ENCODE results near the gene EEF1AKMT3.

Gene EEF1AKMT3

GRCh38 chr12:57751788-57752667 is 20.4 kb upstream of the EEF1AKMT3 start, which contains the start of gene CDK4:
Gene CDK4 (minus strand): TSS chr12:57752310. CDS start chr12:57751717, 593 bp downstream.
- TF ChIP-seq EZH2phosphoT487 (IDR thresholded peaks at IDR 0.05; ENCODE audit: low read length) (no peak), EZH2 (optimal IDR thresholded peaks at IDR 0.05; ENCODE audit: low read depth, low read length) (no peak), CTCF (IDR thresholded peaks at IDR 0.05; ENCODE audit: low read length) (no peak)
- peak within 1 kb of the TSS; percentile 52 for H3K27ac ChIP-seq (ENCODE audit: low read length)
- H3K9me3 ChIP-seq (replicated peaks; ENCODE audit: insufficient read depth, low read length): no peaks in the 10 kb centered on the region
- peak; percentile 99 for DNase-seq
- H3K4me3 ChIP-seq (ENCODE audit: low read length): peak within 1 kb of the TSS; percentile 72
- no peaks in the 10 kb centered on the region for H3K27me3 ChIP-seq (replicated peaks; ENCODE audit: insufficient read depth, low read length)
- peaks cover 31% of the 10 kb centered on the region for H3K4me1 ChIP-seq (ENCODE audit: low read length)
- H3F3A ChIP-seq (ENCODE audit: insufficient read depth, low read length): peaks cover 34% of the 10 kb centered on the region
- H4K20me1 ChIP-seq (ENCODE audit: insufficient read depth, low read length): no peaks in the 10 kb centered on the region
- H3K79me2 ChIP-seq (ENCODE audit: low read length): peaks cover 40% of the 10 kb centered on the region
- peak within 1 kb of the TSS; percentile 94 for H3K4me2 ChIP-seq (ENCODE audit: low read depth, low read length)
- peaks cover 6% of the 10 kb centered on the region; the same call in 1 of the 2 replicates for H3K36me3 ChIP-seq (replicated peaks; ENCODE audit: insufficient read depth, low read length)
- H2AFZ ChIP-seq (ENCODE audit: low read length): peak within 1 kb of the TSS; percentile 66
- no peaks in the 10 kb centered on the region for H3K9me2 ChIP-seq (replicated peaks; ENCODE audit: insufficient read depth, low read length)
- peak within 1 kb of the TSS; percentile 88 for H3K9ac ChIP-seq (ENCODE audit: low read length)

- peak overlapping the region; percentile 46; the same call in 1 of the 2 replicates for H3K9ac ChIP-seq (ENCODE audit: low read length)
These were observed 19.8 kb upstream of the EEF1AKMT3 start for GRCh38 chr12:57752668-57753000.

GRCh38 chr12:57753756-57754337 is 18.6 kb upstream of the EEF1AKMT3 start:
- Histone ChIP-seq H4K20me1 (ENCODE audit: insufficient read depth, low read length) (no peaks in the 10 kb centered on the region), H3K9ac (ENCODE audit: low read length) (no peak overlapping the region), H3K36me3 (replicated peaks; ENCODE audit: insufficient read depth, low read length) (peaks cover 4% of the 10 kb centered on the region; the same call in 1 of the 2 replicates), H3K9me3 (replicated peaks; ENCODE audit: insufficient read depth, low read length) (no peaks in the 10 kb centered on the region), H3K4me3 (ENCODE audit: low read length) (peak overlapping the region; percentile 67; the same call in 1 of the 2 replicates), H3K27me3 (replicated peaks; ENCODE audit: insufficient read depth, low read length) (no peaks in the 10 kb centered on the region), H3K4me2 (ENCODE audit: low read depth, low read length) (peak overlapping the region; percentile 95), H2AFZ (ENCODE audit: low read length) (peak overlapping the region; percentile 82; the same call in 1 of the 2 replicates), H3K4me1 (ENCODE audit: low read length) (peaks cover 31% of the 10 kb centered on the region), H3K9me2 (replicated peaks; ENCODE audit: insufficient read depth, low read length) (no peaks in the 10 kb centered on the region), H3K79me2 (ENCODE audit: low read length) (peaks cover 41% of the 10 kb centered on the region), H3K27ac (ENCODE audit: low read length) (no peak overlapping the region; the same call in 1 of the 2 replicates), H3F3A (ENCODE audit: insufficient read depth, low read length) (peaks cover 23% of the 10 kb centered on the region)
- no peak for DNase-seq
- TF ChIP-seq EZH2phosphoT487 (IDR thresholded peaks at IDR 0.05; ENCODE audit: low read length) (no peak), EZH2 (optimal IDR thresholded peaks at IDR 0.05; ENCODE audit: low read depth, low read length) (no peak), CTCF (IDR thresholded peaks at IDR 0.05; ENCODE audit: low read length) (no peak)

More at GRCh38 chr12:57752668-57753000, 19.8 kb upstream of the EEF1AKMT3 start:
- Histone ChIP-seq H3K9me2 (replicated peaks; ENCODE audit: insufficient read depth, low read length) (no peaks in the 10 kb centered on the region), H3K9me3 (replicated peaks; ENCODE audit: insufficient read depth, low read length) (no peaks in the 10 kb centered on the region), H3K79me2 (ENCODE audit: low read length) (peaks cover 40% of the 10 kb centered on the region), H2AFZ (ENCODE audit: low read length) (peak overlapping the region; percentile 66), H3K4me2 (ENCODE audit: low read depth, low read length) (peak overlapping the region; percentile 94), H3F3A (ENCODE audit: insufficient read depth, low read length) (peaks cover 30% of the 10 kb centered on the region), H4K20me1 (ENCODE audit: insufficient read depth, low read length) (no peaks in the 10 kb centered on the region), H3K4me1 (ENCODE audit: low read length) (peaks cover 31% of the 10 kb centered on the region), H3K27ac (ENCODE audit: low read length) (peak overlapping the region; percentile 52; the same call in 1 of the 2 replicates), H3K36me3 (replicated peaks; ENCODE audit: insufficient read depth, low read length) (peaks cover 4% of the 10 kb centered on the region; the same call in 1 of the 2 replicates), H3K27me3 (replicated peaks; ENCODE audit: insufficient read depth, low read length) (no peaks in the 10 kb centered on the region), H3K4me3 (ENCODE audit: low read length) (peak overlapping the region; percentile 55)
- TF ChIP-seq EZH2phosphoT487 (IDR thresholded peaks at IDR 0.05; ENCODE audit: low read length) (no peak), EZH2 (optimal IDR thresholded peaks at IDR 0.05; ENCODE audit: low read depth, low read length) (no peak), CTCF (IDR thresholded peaks at IDR 0.05; ENCODE audit: low read length) (no peak)
- no peak for DNase-seq

Measured in MM.1S (cell line).